GM19023 (cell line): ENCODE measurements around the gene NAMPT.
"Not testable (repeated sequence)": the region's sequence is repeated elsewhere in the genome, so short reads cannot be mapped to it uniquely, and the experiment has no call there.

Experiments
- ATAC-seq: cut with Tn5 transposase; IDR thresholded peaks from one replicate; pipeline ENCODE4 v1.9.1; 2021; ENCODE audit warnings: mild to moderate bottlenecking, moderate library complexity; ENCODE audit not compliant: unreplicated experiment

The NAMPT gene

GRCh38 chr7:106284714-106285050 lies at the start of gene NAMPT:
NAMPT (minus strand) TSS chr7:106284983; CDS start chr7:106284884, 99 bp downstream.
- ATAC-seq = no peak

GRCh38 chr7:106332201-106332600 lies 47.4 kb upstream of the NAMPT start:
- no peak for ATAC-seq

- ATAC-seq = no peak
Observed at GRCh38 chr7:106331441-106332175, 46.8 kb upstream of the NAMPT start.

DNA sequence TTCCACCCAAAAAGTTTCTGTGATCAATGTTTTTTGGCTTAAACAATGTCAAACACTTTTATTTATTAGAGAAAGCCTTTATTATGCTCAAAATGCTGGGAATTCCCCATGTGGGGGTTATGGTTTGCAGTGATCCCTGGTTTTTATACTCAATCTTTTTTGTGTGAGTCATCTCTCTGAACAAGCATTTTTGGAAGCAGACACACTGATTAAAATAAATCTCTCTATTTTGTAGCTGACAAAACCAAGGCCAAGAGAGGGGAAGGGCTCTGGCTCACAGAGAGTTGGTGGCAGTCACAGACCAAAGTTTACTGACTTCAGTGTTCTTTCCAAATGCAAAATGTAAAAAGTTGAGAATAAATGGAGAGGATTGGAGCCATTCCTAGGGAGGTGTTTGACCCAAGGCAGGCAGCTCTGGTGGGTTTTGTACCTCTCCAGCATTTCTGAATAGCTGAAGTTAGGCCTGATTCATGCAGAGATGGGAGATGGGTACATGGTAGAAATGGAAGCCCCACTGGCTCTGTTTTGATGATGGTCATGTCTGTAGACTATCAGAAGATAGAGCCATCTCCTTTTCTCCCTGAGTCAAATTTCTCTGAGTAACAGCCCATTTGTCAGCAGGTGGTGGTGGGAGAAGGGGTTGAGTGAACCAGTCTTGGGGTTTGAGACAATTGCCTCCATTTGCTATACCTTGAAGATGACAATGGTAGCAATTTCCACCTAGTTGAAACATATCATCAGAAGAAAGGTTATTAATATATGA lies 45.4 kb upstream of the NAMPT start:
- no peak for ATAC-seq

DNA sequence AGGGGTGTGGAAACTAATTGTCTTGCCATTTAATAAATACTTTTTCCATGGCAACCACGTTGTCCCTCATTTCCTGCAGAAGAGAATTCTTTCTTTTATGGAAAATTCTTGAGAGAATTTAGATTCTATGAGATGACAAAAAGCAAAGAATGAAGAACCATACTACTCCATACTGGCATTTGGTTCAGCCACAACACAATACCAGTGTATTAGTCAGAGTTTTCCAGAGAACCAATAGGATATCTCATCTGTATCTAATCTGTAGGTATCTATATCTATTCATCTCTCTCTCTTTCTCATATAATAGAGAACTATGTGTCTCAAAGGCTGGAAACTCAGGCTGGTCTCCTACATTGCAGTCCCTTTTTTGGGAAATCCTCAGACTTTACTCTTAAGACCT lies 44.6 kb upstream of the NAMPT start:
- ATAC-seq = no peak

GRCh38 chr7:106327538-106328481 lies 43.0 kb upstream of the NAMPT start:
- ATAC-seq = no peak

DNA sequence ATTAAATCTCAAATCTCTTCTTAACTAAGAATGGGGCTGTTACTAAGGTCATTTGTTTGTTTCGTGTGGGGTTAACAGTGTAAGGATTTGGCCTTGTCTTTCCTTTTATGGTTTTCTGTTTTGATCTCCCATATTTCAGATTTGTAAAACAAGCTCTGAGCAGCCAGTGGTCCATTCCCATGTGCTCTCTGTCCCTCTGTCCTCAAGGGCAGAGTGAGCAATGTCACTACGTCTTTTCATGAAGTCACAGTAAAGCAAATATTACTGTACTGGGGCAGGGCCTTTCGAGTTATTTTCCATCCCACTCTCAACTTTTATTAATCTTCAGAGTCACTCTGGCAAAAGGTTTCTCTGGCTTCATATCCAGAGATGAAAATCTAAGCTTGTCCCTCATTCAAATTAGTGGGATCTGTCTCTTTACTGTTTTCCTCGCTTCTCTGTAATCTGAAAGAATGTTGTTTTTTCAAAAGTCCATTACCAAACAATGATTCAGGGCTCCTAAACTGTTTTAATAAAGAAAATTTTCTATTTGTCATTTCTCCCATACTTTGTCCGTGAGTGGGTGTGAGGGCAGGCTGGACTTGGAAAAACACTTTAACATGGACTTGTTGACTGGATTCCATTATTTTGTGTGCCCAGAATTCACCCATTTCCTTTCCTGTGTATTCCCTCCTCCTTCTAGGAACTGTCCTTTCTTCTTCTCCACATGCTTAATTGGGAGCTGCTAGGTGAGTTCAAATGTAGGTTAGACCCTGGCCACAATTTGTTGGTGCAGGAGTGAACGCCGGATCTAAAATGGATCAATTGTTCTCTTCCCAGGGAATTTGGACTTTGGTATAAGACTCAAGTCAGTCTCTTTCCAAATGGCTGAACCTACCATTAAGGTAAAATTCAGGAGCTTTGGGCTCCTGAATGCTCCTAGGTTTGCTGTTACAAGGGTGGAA lies 42.1 kb upstream of the NAMPT start:
- no peak for ATAC-seq

DNA sequence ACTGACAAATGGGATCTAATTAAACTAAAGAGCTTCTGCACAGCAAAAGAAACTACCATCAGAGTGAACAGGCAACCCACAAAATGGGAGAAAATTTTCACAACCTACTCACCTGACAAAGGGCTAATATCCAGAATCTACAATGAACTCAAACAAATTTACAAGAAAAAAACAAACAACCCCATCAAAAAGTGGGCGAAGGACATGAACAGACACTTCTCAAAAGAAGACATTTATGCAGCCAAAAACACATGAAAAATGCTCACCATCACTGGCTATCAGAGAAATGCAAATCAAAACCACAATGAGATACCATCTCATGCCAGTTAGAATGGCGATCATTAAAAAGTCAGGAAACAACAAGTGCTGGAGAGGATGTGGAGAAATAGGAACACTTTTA lies 39.7 kb upstream of the NAMPT start:
- ATAC-seq = not testable (repeated sequence)

DNA sequence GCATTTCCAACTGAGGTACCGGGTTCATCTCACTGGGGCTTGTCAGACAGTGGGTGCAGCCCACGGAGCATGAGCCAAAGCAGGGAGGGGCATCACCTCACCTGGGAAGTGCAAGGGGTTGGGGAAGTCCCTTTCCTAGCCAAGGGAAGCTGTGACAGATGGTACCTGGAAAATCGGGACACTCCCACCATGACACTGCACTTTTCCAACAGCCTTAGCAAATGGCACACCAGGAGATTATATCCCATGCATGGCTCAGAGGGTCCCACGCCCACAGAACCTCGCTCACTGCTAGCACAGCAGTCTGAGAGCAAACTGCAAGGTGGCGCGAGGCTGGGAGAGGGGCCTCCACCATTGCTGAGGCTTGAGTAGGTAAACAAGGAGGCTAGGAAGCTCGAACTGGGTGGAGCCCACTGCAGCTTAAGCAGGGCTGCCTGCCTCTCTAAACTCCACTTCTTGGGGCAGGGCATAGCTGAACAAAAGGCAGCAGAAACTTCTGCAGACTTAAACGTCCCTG lies 35.5 kb upstream of the NAMPT start:
- ATAC-seq = not testable (repeated sequence)

DNA sequence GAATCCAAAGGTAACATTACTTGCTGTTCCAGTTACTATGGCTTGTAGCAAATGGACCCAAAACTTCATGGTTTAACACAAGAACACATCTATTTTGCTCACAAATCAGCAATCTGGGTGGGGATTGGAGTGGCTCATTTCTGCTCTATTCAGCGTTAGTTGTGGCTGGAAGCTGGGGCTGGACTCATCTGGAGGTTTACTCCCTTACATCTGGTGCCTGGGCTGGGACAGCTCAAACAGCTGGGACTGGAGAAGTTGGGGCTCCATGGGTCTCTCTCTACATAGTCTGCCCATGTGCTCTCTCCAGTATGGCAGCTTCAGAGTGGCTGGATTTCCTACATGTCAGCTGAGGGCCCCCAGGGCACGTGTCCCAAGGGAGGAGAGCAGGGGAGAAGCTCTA lies 33.7 kb upstream of the NAMPT start:
- ATAC-seq = no peak

DNA sequence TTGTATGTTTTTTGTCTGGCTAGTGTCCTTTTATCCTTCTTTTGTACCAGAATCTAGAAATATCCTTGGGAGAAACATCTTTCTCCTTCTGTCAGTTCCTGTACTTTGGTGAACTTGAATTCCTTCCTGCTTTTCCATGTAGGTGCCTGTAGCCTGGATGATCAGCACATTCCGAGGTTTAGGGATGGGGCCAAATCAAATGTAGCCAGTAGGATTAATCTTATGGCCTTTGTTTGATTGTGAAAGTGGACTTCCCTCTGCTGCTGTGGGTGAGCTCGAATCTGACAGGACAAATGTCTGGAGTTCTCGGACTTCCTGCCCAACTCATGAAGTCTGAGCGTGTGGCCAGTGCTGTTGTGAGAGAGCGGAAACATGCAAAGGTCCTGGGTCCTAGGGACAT lies 33.2 kb upstream of the NAMPT start:
- no peak for ATAC-seq

- no peak for ATAC-seq
Observed at GRCh38 chr7:106316947-106317346, 32.2 kb upstream of the NAMPT start.

DNA sequence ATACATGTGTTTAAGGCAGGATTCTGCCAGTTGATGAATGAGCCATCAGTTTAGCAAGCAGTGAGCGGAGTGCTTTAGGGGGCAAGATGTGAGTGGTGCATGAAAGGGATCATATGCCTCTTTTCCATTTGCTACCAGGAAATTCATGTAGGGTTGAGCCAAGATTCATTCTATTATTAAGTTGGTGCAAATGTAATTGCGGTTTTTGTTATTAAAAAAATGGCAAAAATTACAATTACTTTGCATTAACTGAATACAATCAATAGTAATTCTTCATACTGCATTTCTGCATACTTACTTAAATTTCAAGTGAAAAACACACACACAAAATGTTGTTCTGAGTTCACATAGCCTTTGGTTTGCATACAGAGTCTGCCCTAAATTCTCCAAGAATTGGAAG lies 30.1 kb upstream of the NAMPT start:
- no peak for ATAC-seq

GRCh38 chr7:106313966-106314365 lies 29.2 kb upstream of the NAMPT start:
- no peak for ATAC-seq

GRCh38 chr7:106313456-106313901 lies 28.7 kb upstream of the NAMPT start:
- ATAC-seq = no peak

- ATAC-seq = no peak
Observed at GRCh38 chr7:106312906-106313305, 28.1 kb upstream of the NAMPT start.

- no peak for ATAC-seq
Observed at GRCh38 chr7:106312099-106312871, 27.5 kb upstream of the NAMPT start.

- no peak for ATAC-seq
Observed at GRCh38 chr7:106309362-106309761, 24.6 kb upstream of the NAMPT start.

DNA sequence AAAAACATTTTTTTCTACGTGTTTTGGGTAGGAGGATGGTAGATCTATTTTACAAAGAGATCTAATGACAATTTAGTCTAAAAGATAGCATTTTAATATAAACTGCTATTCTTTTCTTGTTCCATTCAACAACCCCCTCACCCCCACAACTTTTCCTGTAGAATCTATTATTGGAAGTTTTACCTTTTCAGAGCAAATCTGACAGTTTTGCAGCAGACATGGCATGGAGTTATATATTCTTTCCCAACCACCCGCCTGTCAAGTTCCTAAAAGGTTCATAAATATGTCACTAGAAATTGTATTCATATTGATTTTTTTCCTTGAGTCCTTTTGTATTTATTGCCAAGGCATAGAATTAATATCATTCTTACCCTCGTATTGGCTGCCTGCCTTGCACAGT lies 21.5 kb upstream of the NAMPT start:
- no peak for ATAC-seq
